ENCODE results near the gene RHOXF2B. TPM values are rescaled to one million over a fixed set of nuclear protein-coding genes. Genes with fewer than 3 reads are reported as not detected.

The RHOXF2B gene
- total and polyA plus RNA-seq, 4 donors, result 0.13 TPM; not detected in 3

DNA sequence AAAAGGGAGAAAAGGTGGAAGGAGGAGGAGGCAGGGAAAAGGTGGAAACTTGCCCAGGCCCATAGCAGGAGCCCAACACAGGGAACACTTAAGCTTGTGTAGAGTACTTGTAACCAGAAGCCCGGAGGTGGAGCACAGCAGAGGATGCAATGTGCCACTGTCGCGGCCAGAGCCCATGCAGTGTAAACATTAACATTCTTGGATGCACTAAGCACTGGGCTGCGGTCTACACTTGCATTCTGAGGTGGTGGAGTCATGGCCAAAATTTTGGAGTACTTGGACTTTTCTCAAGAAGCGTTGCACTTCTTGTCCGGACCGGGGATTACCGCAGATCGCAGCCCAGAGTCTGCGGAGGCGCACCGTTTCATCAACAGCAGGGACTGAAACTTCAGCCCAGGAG, 42.7 kb upstream of the RHOXF2B start (continued):
- TF ChIP-seq, protein P1, sequence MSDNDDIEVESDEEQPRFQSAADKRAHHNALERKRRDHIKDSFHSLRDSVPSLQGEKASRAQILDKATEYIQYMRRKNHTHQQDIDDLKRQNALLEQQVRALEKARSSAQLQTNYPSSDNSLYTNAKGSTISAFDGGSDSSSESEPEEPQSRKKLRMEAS (IDR thresholded peaks at IDR 0.05), result no peak

DNA sequence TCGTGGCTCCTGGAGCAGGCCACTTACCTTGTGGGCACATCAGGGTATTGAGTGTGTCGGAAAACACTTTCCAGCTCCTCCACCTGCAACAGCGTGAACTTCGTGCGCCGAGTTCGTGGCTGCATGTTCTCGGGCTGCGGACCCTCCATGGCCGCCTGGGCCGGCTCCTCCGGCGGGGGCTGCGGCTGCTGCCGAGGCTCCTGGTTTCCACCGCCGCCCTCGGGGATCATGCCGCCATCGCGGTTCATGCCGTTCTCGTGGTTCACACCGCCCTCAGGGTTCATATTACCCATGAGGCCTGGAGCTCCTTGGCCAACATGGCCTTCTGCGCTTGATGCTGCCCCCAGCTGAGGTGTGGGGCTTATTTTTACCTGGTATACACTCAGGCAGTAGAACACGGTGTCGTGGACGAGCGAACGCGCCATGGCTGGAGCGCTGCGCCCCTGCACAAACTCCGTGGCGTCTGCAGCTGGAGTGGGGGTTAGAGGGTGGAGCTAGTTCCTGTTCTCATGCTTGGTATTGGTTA, 38.0 kb upstream of the RHOXF2B start, which contains the start of gene RHOXF1:
RHOXF1 (minus strand) TSS at position 476 of the 526 bp plus-strand sequence; CDS start at position 425, 51 bp downstream.
- no peaks in the 10 kb centered on the region for H3K27me3 ChIP-seq (ENCODE audit: control insufficient read depth in 4 of 4, insufficient read depth in 4 of 4, low read length in 3 of 4)
- no peaks in the 10 kb centered on the region for H3K9me3 ChIP-seq (ENCODE audit: control insufficient read depth in 4 of 4, low read length in 3 of 4)
- TF ChIP-seq RXRA (IDR thresholded peaks at IDR 0.05) (no peak), JUND (IDR thresholded peaks at IDR 0.05) (no peak), FOXA2 (IDR thresholded peaks at IDR 0.05) (no peak), GABPA (IDR thresholded peaks at IDR 0.05 in 1 of 2, conservative IDR thresholded peaks at IDR 0.05 in 1 of 2) (no peak)
- WGBS, result 97% methylated on average over 35 of the region's 35 CpGs
- H3K4me3 ChIP-seq (ENCODE audit: low read depth in 1 of 3, low read length in 3 of 3), result no peak within 1 kb of the TSS
- H3K4me1 ChIP-seq (ENCODE audit: control insufficient read depth in 4 of 4, insufficient read depth in 4 of 4, low read length in 3 of 4), result no peaks in the 10 kb centered on the region
- DNase-seq (ENCODE audit: low spot score), result no peak
- H3K9ac ChIP-seq (ENCODE audit: low read depth in 1 of 2, low read length in 2 of 2), result no peak within 1 kb of the TSS
- H3K27ac ChIP-seq (ENCODE audit: low read depth in 1 of 2, low read length in 2 of 2), result no peak within 1 kb of the TSS
- H3K36me3 ChIP-seq (ENCODE audit: control insufficient read depth in 4 of 4, insufficient read depth in 3 of 4, low read depth in 1 of 4, low read length in 3 of 4), result no peaks in the 10 kb centered on the region

DNA sequence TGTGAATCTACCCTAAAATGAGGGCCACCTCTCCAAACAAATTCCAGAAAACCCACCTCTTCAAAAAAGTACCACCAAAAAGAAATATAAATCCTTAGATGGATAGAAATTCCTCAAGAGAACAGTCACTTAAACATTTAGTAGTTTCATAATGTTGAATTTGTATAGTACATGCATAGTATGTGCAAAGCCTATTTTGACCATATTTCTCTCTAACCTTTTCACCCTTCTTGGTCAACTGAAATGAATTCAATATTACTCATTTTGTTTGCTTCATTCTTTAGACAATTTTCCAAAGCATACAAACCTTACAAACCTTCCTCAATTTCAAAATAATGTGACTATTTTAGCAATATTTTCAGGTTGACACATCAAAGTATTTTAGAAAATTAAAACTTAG, 34.1 kb upstream of the RHOXF2B start:
- no peak overlapping the region for H3K27ac ChIP-seq (ENCODE audit: low read depth in 1 of 2, low read length in 2 of 2)
- no peaks in the 10 kb centered on the region for H3K36me3 ChIP-seq (ENCODE audit: control insufficient read depth in 4 of 4, insufficient read depth in 3 of 4, low read depth in 1 of 4, low read length in 3 of 4)
- TF ChIP-seq EGR1 (IDR thresholded peaks at IDR 0.05; ENCODE audit: low read depth in 2 of 2) (no peak), RAD21 (IDR thresholded peaks at IDR 0.05) (no peak), SP1 (IDR thresholded peaks at IDR 0.05) (no peak), REST (IDR thresholded peaks at IDR 0.05) (no peak), RXRA (IDR thresholded peaks at IDR 0.05) (no peak), GABPA (IDR thresholded peaks at IDR 0.05 in 1 of 2, conservative IDR thresholded peaks at IDR 0.05 in 1 of 2) (no peak), HNF4G (IDR thresholded peaks at IDR 0.05) (no peak), HNF4A (conservative IDR thresholded peaks at IDR 0.05) (no peak)
- TF ChIP-seq, protein P2, sequence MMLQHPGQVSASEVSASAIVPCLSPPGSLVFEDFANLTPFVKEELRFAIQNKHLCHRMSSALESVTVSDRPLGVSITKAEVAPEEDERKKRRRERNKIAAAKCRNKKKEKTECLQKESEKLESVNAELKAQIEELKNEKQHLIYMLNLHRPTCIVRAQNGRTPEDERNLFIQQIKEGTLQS (IDR thresholded peaks at IDR 0.05), result no peak
- TF ChIP-seq, protein P1 (IDR thresholded peaks at IDR 0.05), result no peak
- H3K9ac ChIP-seq (ENCODE audit: low read depth in 1 of 2, low read length in 2 of 2), result no peak overlapping the region
- no peak overlapping the region for H3K4me3 ChIP-seq (ENCODE audit: low read depth in 1 of 3, low read length in 3 of 3)
- no peak for DNase-seq (ENCODE audit: low spot score)
- H3K9me3 ChIP-seq (ENCODE audit: control insufficient read depth in 4 of 4, low read length in 3 of 4), result no peaks in the 10 kb centered on the region
- no peaks in the 10 kb centered on the region for H3K27me3 ChIP-seq (ENCODE audit: control insufficient read depth in 4 of 4, insufficient read depth in 4 of 4, low read length in 3 of 4)
- H3K4me1 ChIP-seq (ENCODE audit: control insufficient read depth in 4 of 4, insufficient read depth in 4 of 4, low read length in 3 of 4), result no peaks in the 10 kb centered on the region

DNA sequence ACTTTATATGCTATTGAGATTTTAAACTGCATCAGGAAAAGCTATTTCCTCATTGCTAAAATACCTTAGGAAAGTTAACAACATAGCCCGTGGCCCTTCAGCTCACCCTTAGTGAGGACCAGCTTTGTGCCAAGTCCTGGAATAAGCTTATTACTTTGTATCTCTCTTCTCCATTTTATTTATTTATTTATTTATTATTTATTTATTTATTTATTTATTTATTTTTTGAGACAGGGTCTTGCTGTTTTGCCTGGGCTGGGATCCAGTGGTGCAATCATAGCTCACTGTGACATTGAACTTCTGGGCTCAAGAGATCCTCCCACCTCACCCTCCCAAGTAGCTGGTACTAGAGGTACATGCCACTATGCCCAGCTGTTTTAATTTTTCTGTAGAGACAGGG, 31.9 kb upstream of the RHOXF2B start:
- Histone ChIP-seq H3K36me3 (ENCODE audit: control insufficient read depth in 4 of 4, insufficient read depth in 3 of 4, low read depth in 1 of 4, low read length in 3 of 4) (no peaks in the 10 kb centered on the region), H3K27ac (ENCODE audit: low read depth in 1 of 2, low read length in 2 of 2) (no peak overlapping the region), H3K4me1 (ENCODE audit: control insufficient read depth in 4 of 4, insufficient read depth in 4 of 4, low read length in 3 of 4) (no peaks in the 10 kb centered on the region), H3K27me3 (ENCODE audit: control insufficient read depth in 4 of 4, insufficient read depth in 4 of 4, low read length in 3 of 4) (no peaks in the 10 kb centered on the region), H3K9me3 (ENCODE audit: control insufficient read depth in 4 of 4, low read length in 3 of 4) (no peaks in the 10 kb centered on the region), H3K9ac (ENCODE audit: low read depth in 1 of 2, low read length in 2 of 2) (no peak overlapping the region), H3K4me3 (ENCODE audit: low read depth in 1 of 3, low read length in 3 of 3) (no peak overlapping the region)
- DNase-seq (ENCODE audit: low spot score), result no peak
- WGBS, result 94% methylated on average over 1 of the region's 1 CpG
- no peak for TF ChIP-seq REST (IDR thresholded peaks at IDR 0.05)
- no peak for TF ChIP-seq HNF4G (IDR thresholded peaks at IDR 0.05)
- no peak for TF ChIP-seq FOXA1 (IDR thresholded peaks at IDR 0.05)
- TF ChIP-seq RXRA (IDR thresholded peaks at IDR 0.05), result no peak
- TF ChIP-seq YY1 (IDR thresholded peaks at IDR 0.05), result no peak
- TF ChIP-seq TAF1 (conservative IDR thresholded peaks at IDR 0.05), result no peak
- TF ChIP-seq EGR1 (IDR thresholded peaks at IDR 0.05; ENCODE audit: low read depth in 2 of 2), result no peak
- TF ChIP-seq SP1 (IDR thresholded peaks at IDR 0.05), result no peak
- TF ChIP-seq, protein P2 (IDR thresholded peaks at IDR 0.05), result no peak

Measured in liver (tissue), 9 donors.